NCI-H526 (cell line): Measurements from ENCODE around the gene CWF19L2.

Experiments used
- DNase-seq, 2 experiments: peaks; one replicate each; lab custom pipeline; 2025; lab: John Stamatoyannopoulos, UW

CWF19L2 gene

DNA sequence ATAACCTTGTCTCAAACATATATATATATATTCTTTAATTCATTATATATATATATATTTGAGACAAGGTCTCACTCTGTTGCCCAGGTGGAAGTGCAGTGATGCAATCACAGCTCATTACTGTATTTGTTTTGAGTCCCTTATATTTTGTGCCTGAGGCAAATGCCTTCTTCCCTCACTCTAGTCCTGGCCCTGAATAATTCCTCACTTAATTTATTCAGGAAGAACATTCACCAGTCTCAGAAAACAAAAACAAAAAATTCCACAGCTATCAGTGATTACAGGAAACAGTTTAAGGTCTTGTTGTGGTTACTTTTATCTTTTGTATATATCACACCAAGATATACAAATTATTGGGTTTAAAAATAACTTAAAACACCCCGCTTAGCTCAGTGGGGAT is 155.7 kb downstream of the CWF19L2 start:
- no peak for DNase-seq

DNA sequence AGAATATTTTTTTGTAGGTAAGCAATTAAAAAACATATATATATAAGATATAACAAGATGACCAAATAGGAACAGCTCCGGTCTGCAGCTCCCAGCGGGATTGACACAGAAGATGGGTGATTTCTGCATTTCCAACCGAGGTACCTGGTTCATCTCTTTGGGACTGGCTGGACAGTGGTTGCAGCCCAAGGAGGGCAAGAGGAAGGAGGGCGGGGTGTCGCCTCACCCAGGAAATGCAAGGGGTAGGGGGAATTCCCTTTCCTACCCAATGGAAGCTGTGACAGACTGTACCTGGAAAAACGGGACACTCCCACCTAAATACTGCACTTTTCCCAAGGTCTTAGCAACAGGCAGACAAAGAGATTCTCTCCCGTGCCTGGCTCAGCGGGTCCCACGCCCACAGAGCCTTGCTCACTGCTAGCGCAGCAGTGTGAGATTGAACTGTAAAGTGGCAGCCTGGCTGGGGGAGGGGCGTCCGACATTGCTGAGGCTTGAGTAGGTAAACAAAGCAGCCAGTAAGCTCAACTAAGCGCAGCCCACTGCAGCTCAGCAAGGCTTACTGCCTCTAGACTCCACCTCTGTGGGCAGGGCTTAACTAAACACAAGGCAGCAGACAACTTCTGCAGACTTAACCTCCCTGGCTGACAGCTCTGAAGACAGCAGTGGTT is 163.8 kb downstream of the CWF19L2 start:
- peak in 1 of 2 experiments; percentile 36 for DNase-seq

DNA sequence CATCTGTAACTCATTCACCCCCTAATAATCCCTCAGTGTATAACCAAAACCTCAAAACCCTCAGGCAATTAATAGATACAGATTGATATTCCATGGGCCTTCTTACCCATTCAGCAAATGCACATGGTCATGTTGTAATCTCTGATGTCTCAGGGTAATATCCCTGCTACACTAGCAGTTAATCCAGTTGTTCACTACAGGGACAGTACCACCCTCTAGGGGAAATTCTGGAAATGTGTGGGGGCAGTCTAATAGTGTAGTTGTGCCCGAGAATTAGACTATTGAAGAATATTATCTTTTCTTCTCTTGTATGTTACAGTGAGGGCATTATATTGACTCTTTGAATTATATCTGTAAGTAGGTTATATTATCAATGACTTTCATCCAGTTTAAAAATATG is 175.4 kb downstream of the CWF19L2 start:
- DNase-seq: peak; percentile 28 to 31
